GM12891 (cell line): ENCODE results near the gene NUDCD3.

Source experiments
- DNase-seq: peaks from one replicate; pipeline ENCODE4 v3.0.0; 2011; ENCODE audit warnings: low spot score; ENCODE audit not compliant: insufficient read length
- FAIRE-seq: peaks from 2 replicates; lab custom pipeline; 2011; peaks lifted over from hg19 to GRCh38; lab: Jason Lieb, UNC
- PAX5 ChIP-seq: IDR thresholded peaks from 2 replicates; pipeline ENCODE4 v1.6.1; 2011; ENCODE audit warnings: low read length, moderate library complexity, mild to moderate bottlenecking; ENCODE audit not compliant: insufficient read depth, severe bottlenecking
- POLR2A ChIP-seq: IDR thresholded peaks from 2 replicates; pipeline ENCODE4 v1.6.1; 2011; ENCODE audit warnings: low read depth, low read length, control low read depth
- POLR2AphosphoS5 ChIP-seq: IDR thresholded peaks from 2 replicates; pipeline ENCODE4 v1.6.1; 2011; ENCODE audit warnings: low read depth, low read length, control low read depth
- POU2F2 ChIP-seq: IDR thresholded peaks from 2 replicates; pipeline ENCODE4 v1.6.1; 2011; ENCODE audit warnings: low read depth, mild to moderate bottlenecking, control low read depth, low read length, moderate library complexity
- SPI1 ChIP-seq: IDR thresholded peaks from 2 replicates; pipeline ENCODE4 v1.6.1; 2011; ENCODE audit warnings: low read depth, low read length, control low read depth
- TAF1 ChIP-seq: IDR thresholded peaks from 2 replicates; pipeline ENCODE4 v1.6.1; 2011; ENCODE audit warnings: low read depth, low read length, control low read depth

NUDCD3 gene

GRCh38 chr7:44484482-44485313 is 5.8 kb downstream of the NUDCD3 start:
- FAIRE-seq, result no peak
- TF ChIP-seq POU2F2 (no peak), POLR2A (no peak), TAF1 (no peak), PAX5 (no peak), POLR2AphosphoS5 (no peak), SPI1 (no peak)
- no peak for DNase-seq

- DNase-seq (no peak), FAIRE-seq (no peak)
- no peak for TF ChIP-seq TAF1
These were observed 7.7 kb downstream of the NUDCD3 start for GRCh38 chr7:44482502-44483485.

- TF ChIP-seq SPI1 (no peak), TAF1 (no peak), POU2F2 (no peak), PAX5 (no peak), POLR2AphosphoS5 (no peak), POLR2A (no peak)
- no peak for DNase-seq
- no peak for FAIRE-seq
These were observed 12.5 kb downstream of the NUDCD3 start for GRCh38 chr7:44477938-44478337.

- no peak for TF ChIP-seq PAX5
- TF ChIP-seq POLR2AphosphoS5, result 0 out of 2 replicates have a peak, but pooled peaks have one; percentile 5
- TF ChIP-seq SPI1, result no peak
- TF ChIP-seq TAF1, result no peak
- no peak for TF ChIP-seq POU2F2
- TF ChIP-seq POLR2A, result no peak
- peak; percentile 95 for FAIRE-seq
- no peak for DNase-seq
These were observed 13.2 kb downstream of the NUDCD3 start for GRCh38 chr7:44477063-44477830.

- TF ChIP-seq POU2F2 (no peak), TAF1 (no peak), PAX5 (no peak), POLR2AphosphoS5 (no peak), SPI1 (no peak), POLR2A (no peak)
- no peak for DNase-seq
- no peak for FAIRE-seq
These were observed 14.1 kb downstream of the NUDCD3 start for GRCh38 chr7:44476313-44476712.

GRCh38 chr7:44473295-44473694 is 17.2 kb downstream of the NUDCD3 start:
- FAIRE-seq (no peak), DNase-seq (no peak)
- TF ChIP-seq POU2F2 (no peak), POLR2AphosphoS5 (no peak), TAF1 (no peak), POLR2A (no peak), PAX5 (no peak), SPI1 (no peak)

GRCh38 chr7:44472843-44473242 is 17.6 kb downstream of the NUDCD3 start:
- TF ChIP-seq POLR2AphosphoS5 (no peak), POU2F2 (no peak), POLR2A (no peak), TAF1 (no peak), PAX5 (no peak), SPI1 (no peak)
- no peak for FAIRE-seq
- DNase-seq, result no peak

GRCh38 chr7:44471850-44472249 is 18.6 kb downstream of the NUDCD3 start:
- TF ChIP-seq PAX5, result no peak
- no peak for TF ChIP-seq POLR2AphosphoS5
- TF ChIP-seq SPI1, result no peak
- no peak for TF ChIP-seq POLR2A
- no peak for TF ChIP-seq TAF1
- no peak for TF ChIP-seq POU2F2
- no peak for FAIRE-seq
- DNase-seq, result no peak

- no peak for TF ChIP-seq POLR2AphosphoS5
- TF ChIP-seq POU2F2, result no peak
- TF ChIP-seq SPI1, result no peak
- TF ChIP-seq TAF1, result no peak
- TF ChIP-seq PAX5, result no peak
- no peak for TF ChIP-seq POLR2A
- FAIRE-seq, result no peak
- no peak for DNase-seq
These were observed 19.0 kb downstream of the NUDCD3 start for GRCh38 chr7:44471436-44471835.
